ENCODE data around the gene HBP1. TPM values are rescaled to one million over a fixed set of nuclear protein-coding genes. Genes with fewer than 3 reads are reported as not detected.

Gene HBP1
- total and polyA plus RNA-seq, 2 of the 4 experiments (the other 2 are of a cell fraction): 27.1 to 69.9 TPM

DNA sequence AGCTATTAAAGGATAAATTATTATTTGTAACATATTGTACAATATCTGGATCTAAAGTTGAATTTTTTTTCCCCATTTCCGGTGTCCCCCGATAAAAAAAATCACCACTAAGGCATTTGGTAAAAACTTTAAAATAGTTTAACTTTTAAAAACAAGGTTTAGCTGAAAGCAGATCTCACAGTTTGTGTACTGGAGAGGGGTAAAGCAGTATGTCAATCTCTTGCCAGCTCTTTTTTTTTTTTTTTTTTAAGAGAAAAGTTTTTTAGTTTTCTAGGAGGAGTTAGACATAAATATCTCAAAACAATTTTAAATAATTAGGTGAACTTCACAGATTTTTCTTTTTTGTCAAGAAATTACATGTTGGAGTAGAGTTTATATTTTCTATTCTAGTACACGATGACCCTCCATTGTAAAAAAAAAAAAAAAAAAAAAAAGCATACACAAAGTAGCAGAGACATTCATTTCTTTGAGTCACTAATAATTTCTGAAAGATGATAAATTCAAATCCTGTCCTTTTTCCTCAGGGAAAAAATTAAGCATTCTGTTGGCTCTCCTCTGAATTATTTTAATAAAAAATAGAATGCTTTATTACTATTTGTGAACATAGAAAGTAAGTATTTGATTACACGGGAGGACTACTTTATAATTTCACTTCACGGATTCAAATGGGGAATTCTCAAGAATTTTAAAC is 1.9 kb upstream of the HBP1 start:
- dilution Hi-C loops (cut with HindIII; ENCODE audit: low sequenced_read_pairs, unreplicated experiment) (no loop called here), intact Hi-C loops (cut with micrococcal nuclease) (loop anchor here (5.0 kb wide), 1 partner anchor 375 kb away; no protein-coding TSS in a partner anchor)
- no CpG with 5 or more reads among the region's 5 CpGs for WGBS, 2 experiments (ENCODE audit: extremely low coverage in 2 of 2, insufficient read length in 1 of 2)
- no peak for TF ChIP-seq RCOR1 (IDR thresholded peaks at IDR 0.05; ENCODE audit: insufficient replicate concordance, low read length)
- TF ChIP-seq CHD1 (IDR thresholded peaks at IDR 0.05; ENCODE audit: low read depth, low read length): no peak
- no peak for TF ChIP-seq MAFK (IDR thresholded peaks at IDR 0.05; ENCODE audit: low read depth, low read length)
- TF ChIP-seq SMC3 (IDR thresholded peaks at IDR 0.05; ENCODE audit: low read depth, low read length): no peak
- TF ChIP-seq RAD21 (IDR thresholded peaks at IDR 0.05; ENCODE audit: low read length): no peak
- TF ChIP-seq NFE2L2 (IDR thresholded peaks at IDR 0.05; ENCODE audit: low read depth, low read length): no peak
- TF ChIP-seq, protein P1, sequence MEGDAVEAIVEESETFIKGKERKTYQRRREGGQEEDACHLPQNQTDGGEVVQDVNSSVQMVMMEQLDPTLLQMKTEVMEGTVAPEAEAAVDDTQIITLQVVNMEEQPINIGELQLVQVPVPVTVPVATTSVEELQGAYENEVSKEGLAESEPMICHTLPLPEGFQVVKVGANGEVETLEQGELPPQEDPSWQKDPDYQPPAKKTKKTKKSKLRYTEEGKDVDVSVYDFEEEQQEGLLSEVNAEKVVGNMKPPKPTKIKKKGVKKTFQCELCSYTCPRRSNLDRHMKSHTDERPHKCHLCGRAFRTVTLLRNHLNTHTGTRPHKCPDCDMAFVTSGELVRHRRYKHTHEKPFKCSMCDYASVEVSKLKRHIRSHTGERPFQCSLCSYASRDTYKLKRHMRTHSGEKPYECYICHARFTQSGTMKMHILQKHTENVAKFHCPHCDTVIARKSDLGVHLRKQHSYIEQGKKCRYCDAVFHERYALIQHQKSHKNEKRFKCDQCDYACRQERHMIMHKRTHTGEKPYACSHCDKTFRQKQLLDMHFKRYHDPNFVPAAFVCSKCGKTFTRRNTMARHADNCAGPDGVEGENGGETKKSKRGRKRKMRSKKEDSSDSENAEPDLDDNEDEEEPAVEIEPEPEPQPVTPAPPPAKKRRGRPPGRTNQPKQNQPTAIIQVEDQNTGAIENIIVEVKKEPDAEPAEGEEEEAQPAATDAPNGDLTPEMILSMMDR (conservative IDR thresholded peaks at IDR 0.05; ENCODE audit: low read depth, low read length): no peak
- TF ChIP-seq ELK1 (IDR thresholded peaks at IDR 0.05; ENCODE audit: borderline replicate concordance, low read depth, low read length): no peak
- no peak for TF ChIP-seq FOS (IDR thresholded peaks at IDR 0.05; ENCODE audit: low read depth, low read length)
- no peak for TF ChIP-seq RFX5 (IDR thresholded peaks at IDR 0.05; ENCODE audit: low read depth, low read length)
- no peak for TF ChIP-seq MXI1 (IDR thresholded peaks at IDR 0.05; ENCODE audit: borderline replicate concordance, low read depth, low read length)
- no peak for TF ChIP-seq CEBPB (IDR thresholded peaks at IDR 0.05; ENCODE audit: low read depth, low read length)
- no peak for TF ChIP-seq USF2 (IDR thresholded peaks at IDR 0.05; ENCODE audit: low read depth, low read length)
- TF ChIP-seq POLR2A (IDR thresholded peaks at IDR 0.05; ENCODE audit: low read depth, low read length): no peak

More for the DNA sequence above, 1.9 kb upstream of the HBP1 start:
- H3K18ac ChIP-seq (ENCODE audit: low read depth, low read length): no peak overlapping the region
- H3K27ac ChIP-seq (ENCODE audit: insufficient read depth, low read length): no peak overlapping the region
- peak overlapping the region; percentile 20; the same call in 1 of the 2 replicates for H3K56ac ChIP-seq (ENCODE audit: extremely low read depth, insufficient read depth, low read length)
- POLR2A ChIA-PET (ENCODE audit: unreplicated experiment): interaction anchor here (0.6 kb wide), 3 partner anchors 29 to 215 kb away, joined by 3 to 7 read pairs (median 6); no protein-coding TSS in a partner anchor
- no peak overlapping the region for H2AK9ac ChIP-seq (replicated peaks; ENCODE audit: low read depth, low read length, poor library complexity)
- H2BK15ac ChIP-seq (ENCODE audit: low read depth, low read length): no peak overlapping the region
- H3K9me1 ChIP-seq (ENCODE audit: insufficient read depth, low read length): no peaks in the 10 kb centered on the region
- peaks cover 0 to 16% of the 10 kb centered on the region in 2 experiments; a peak in 3 of 4 replicates for H3K79me1 ChIP-seq (ENCODE audit: low read depth in 1 of 2, low read length in 2 of 2)
- peak overlapping the region; percentile 52; the same call in 1 of the 2 replicates for H3K4me3 ChIP-seq (ENCODE audit: insufficient read depth, low read depth, low read length)
- H3K23ac ChIP-seq (ENCODE audit: low read depth, low read length): peak overlapping the region; percentile 6; the same call in 1 of the 2 replicates
- H3K9ac ChIP-seq (ENCODE audit: low read depth, low read length): peak overlapping the region; percentile 74; the same call in 1 of the 2 replicates
- no peak overlapping the region for H4K5ac ChIP-seq (ENCODE audit: low read depth, low read length)
- peak overlapping the region; percentile 91 for H3K4me2 ChIP-seq (ENCODE audit: low read depth, low read length)
- H4K91ac ChIP-seq (ENCODE audit: insufficient read depth, low read depth, low read length): no peak overlapping the region
- CTCF ChIA-PET: interaction anchor here (0.6 to 1.1 kb wide), 4 partner anchors 44 to 380 kb away, joined by 3 to 5 read pairs (median 3); no protein-coding TSS in a partner anchor
- no peak overlapping the region for H3K4ac ChIP-seq (ENCODE audit: low read depth, low read length)
- H2AFZ ChIP-seq (replicated peaks; ENCODE audit: low read length, poor library complexity): no peak overlapping the region
- DNase-seq: no peak
- no peaks in the 10 kb centered on the region for H3K27me3 ChIP-seq (ENCODE audit: control insufficient read depth, insufficient read depth, low read length)
- no peak for ATAC-seq (ENCODE audit: low read depth)
- peak overlapping the region; percentile 88 for H2BK5ac ChIP-seq (ENCODE audit: low read depth, low read length, poor library complexity, severe bottlenecking)
- peaks cover 11% of the 10 kb centered on the region for H4K20me1 ChIP-seq (ENCODE audit: insufficient read depth, low read length)
- in situ Hi-C loops (cut with MboI; ENCODE audit: low sequenced_read_pairs): no loop called here
- peak overlapping the region in 1 of 2 experiments; percentile 1; a peak in 1 of 4 replicates for H4K8ac ChIP-seq (ENCODE audit: low read depth in 2 of 2, low read length in 2 of 2)
- peak overlapping the region; percentile 4; the same call in 1 of the 2 replicates for H2BK120ac ChIP-seq (ENCODE audit: low read depth, low read length)
- H2AK5ac ChIP-seq (ENCODE audit: low read depth, low read length): no peak overlapping the region
- no peak overlapping the region for H2BK20ac ChIP-seq (ENCODE audit: low read depth, low read length)
- H3K9me3 ChIP-seq (ENCODE audit: control insufficient read depth, insufficient read depth, low read length): no peaks in the 10 kb centered on the region
- H3K4me1 ChIP-seq (ENCODE audit: control insufficient read depth, insufficient read depth, low read length): no peaks in the 10 kb centered on the region
- peaks cover 3% of the 10 kb centered on the region for H3K36me3 ChIP-seq (ENCODE audit: control insufficient read depth, insufficient read depth, low read length)
- no peak overlapping the region; the same call in 1 of the 2 replicates for H3K14ac ChIP-seq (replicated peaks; ENCODE audit: low read depth, low read length)
- no TSS peak for BruUV-seq (replicated peaks)

Measured in IMR-90 (cell line).